HEK293T (cell line): ENCODE results near the gene WDR46.

Experiments
- CTCF ChIA-PET: fragments of 350-600 bp; formaldehyde crosslinking; extraction: SDS; loops from one replicate; lab custom pipeline; 2021; ENCODE audit warnings: antibody characterized with exemption, inconsistent platforms; lab: Yijun Ruan, JAX
- POLR2A ChIA-PET: fragments of 350-600 bp; formaldehyde crosslinking; extraction: SDS; loops from one replicate; lab custom pipeline; 2020; ENCODE audit warnings: antibody characterized with exemption, inconsistent platforms; lab: Yijun Ruan, JAX
- DNase-seq: peaks from one replicate; pipeline ENCODE4 v3.0.0; 2012; ENCODE audit warnings: mixed read lengths; ENCODE audit errors: extremely low spot score
- ARNT ChIP-seq: fragments of 450-650 bp; IDR thresholded peaks from 2 replicates; pipeline ENCODE4 v1.6.1; 2017; ENCODE audit warnings: mild to moderate bottlenecking
- BHLHE40 ChIP-seq: fragments of 450-650 bp; IDR thresholded peaks from 2 replicates; pipeline ENCODE4 v1.6.1; 2016; ENCODE audit warnings: mild to moderate bottlenecking, moderate library complexity, borderline replicate concordance
- CTBP1 ChIP-seq: fragments of 450-650 bp; IDR thresholded peaks from 2 replicates; pipeline ENCODE4 v1.6.1; 2016; ENCODE audit warnings: borderline replicate concordance
- ELF4 ChIP-seq: fragments of 450-650 bp; IDR thresholded peaks from 2 replicates; pipeline ENCODE4 v1.6.1; 2017; ENCODE audit warnings: antibody characterized with exemption
- FOXA1 ChIP-seq: fragments of 450-650 bp; IDR thresholded peaks from 2 replicates; pipeline ENCODE4 v1.6.1; 2016; ENCODE audit warnings: mild to moderate bottlenecking
- FOXK2 ChIP-seq: fragments of 450-650 bp; IDR thresholded peaks from 2 replicates; pipeline ENCODE4 v1.6.1; 2016; ENCODE audit warnings: mild to moderate bottlenecking
- FOXM1 ChIP-seq: fragments of 450-650 bp; IDR thresholded peaks from 2 replicates; pipeline ENCODE4 v1.6.1; 2017; ENCODE audit warnings: mild to moderate bottlenecking, borderline replicate concordance
- HDGF ChIP-seq: fragments of 450-650 bp; IDR thresholded peaks from 2 replicates; pipeline ENCODE4 v1.6.1; 2017; ENCODE audit warnings: antibody characterized with exemption, borderline replicate concordance
- L3MBTL2 ChIP-seq: fragments of 450-650 bp; conservative IDR thresholded peaks from 2 replicates; pipeline ENCODE4 v1.6.1; 2016; ENCODE audit warnings: mild to moderate bottlenecking
- LEF1 ChIP-seq: fragments of 450-650 bp; IDR thresholded peaks from 2 replicates; pipeline ENCODE4 v1.6.1; 2017; ENCODE audit warnings: mild to moderate bottlenecking, borderline replicate concordance
- NFRKB ChIP-seq: fragments of 450-650 bp; IDR thresholded peaks from 2 replicates; pipeline ENCODE4 v1.6.1; 2016; ENCODE audit warnings: mild to moderate bottlenecking, moderate library complexity
- PKNOX1 ChIP-seq: fragments of 450-650 bp; IDR thresholded peaks from 2 replicates; pipeline ENCODE4 v1.6.1; 2016
- SP1 ChIP-seq: fragments of 450-650 bp; IDR thresholded peaks from 2 replicates; pipeline ENCODE4 v1.6.1; 2017
- SUZ12 ChIP-seq: fragments of 450-650 bp; IDR thresholded peaks from 2 replicates; pipeline ENCODE4 v1.6.1; 2016; ENCODE audit warnings: mild to moderate bottlenecking
- TARDBP ChIP-seq: fragments of 450-650 bp; IDR thresholded peaks from 2 replicates; pipeline ENCODE4 v1.6.1; 2016
- ZNF384 ChIP-seq: fragments of 450-650 bp; IDR thresholded peaks from 2 replicates; pipeline ENCODE4 v1.6.1; 2016

The WDR46 gene

GRCh38 chr6:33301877-33302276 is 12.8 kb upstream of the WDR46 start:
- no peak for DNase-seq
- POLR2A ChIA-PET: interaction anchor here (0.8 to 1.8 kb wide), 5 partner anchors 11 to 30 kb away, joined by 3 to 12 read pairs (median 4); partner anchors contain the start of genes B3GALT4, PFDN6, RPS18 and TAPBP
- CTCF ChIA-PET: interaction anchor here (0.6 to 0.8 kb wide), 2 partner anchors 11 to 124 kb away, joined by 3 to 4 read pairs; no protein-coding TSS in a partner anchor
- TF ChIP-seq PKNOX1: no peak
- TF ChIP-seq FOXA1: no peak
- TF ChIP-seq FOXM1: no peak
- no peak for TF ChIP-seq BHLHE40
- no peak for TF ChIP-seq TARDBP
- TF ChIP-seq HDGF: no peak
- TF ChIP-seq FOXK2: no peak
- no peak for TF ChIP-seq SUZ12
- no peak for TF ChIP-seq ZNF384
- TF ChIP-seq L3MBTL2: no peak
- TF ChIP-seq SP1: no peak
- no peak for TF ChIP-seq LEF1
- no peak for TF ChIP-seq CTBP1
- no peak for TF ChIP-seq NFRKB
- TF ChIP-seq ELF4: no peak
- no peak for TF ChIP-seq ARNT

- DNase-seq: peak; percentile 86
These were observed 10.4 kb upstream of the WDR46 start for GRCh38 chr6:33299237-33299944.

GRCh38 chr6:33298773-33299236 is 9.8 kb upstream of the WDR46 start, which contains the start of gene RGL2:
Gene RGL2, minus strand, starts transcription at chr6:33298942. Its CDS starts 332 bp downstream, at chr6:33298610.
- ChIA-PET CTCF (interaction anchor here (0.7 to 1.2 kb wide), 7 partner anchors 10 to 179 kb away, joined by 3 to 16 read pairs (median 4); partner anchors contain the start of genes B3GALT4, PFDN6, RPS18 and VPS52), POLR2A (interaction anchor here (1.1 to 4.1 kb wide), 16 partner anchors 9 to 156 kb away, joined by 3 to 46 read pairs (median 8); partner anchors contain the start of genes B3GALT4, CUTA, PFDN6 and RPS18)
- TF ChIP-seq NFRKB: no peak
- no peak for TF ChIP-seq ARNT
- no peak for TF ChIP-seq TARDBP
- no peak for TF ChIP-seq SP1
- TF ChIP-seq FOXM1: no peak
- TF ChIP-seq LEF1: no peak
- no peak for TF ChIP-seq ZNF384
- peak; percentile 23 for DNase-seq

More at GRCh38 chr6:33299237-33299944, 10.4 kb upstream of the WDR46 start:
- CTCF ChIA-PET: interaction anchor here (0.5 to 1.2 kb wide), 16 partner anchors 9 to 179 kb away, joined by 3 to 16 read pairs (median 4); partner anchors contain the start of genes B3GALT4, PFDN6, RPS18 and VPS52
- POLR2A ChIA-PET: interaction anchor here (1.0 to 4.1 kb wide), 19 partner anchors 9 to 328 kb away, joined by 3 to 46 read pairs (median 7); partner anchors contain the start of genes B3GALT4, CUTA, PFDN6 and RING1
- TF ChIP-seq HDGF: no peak
- TF ChIP-seq ARNT: no peak
- TF ChIP-seq FOXA1: no peak
- TF ChIP-seq FOXM1: 0 out of 2 replicates have a peak, but pooled peaks have one; percentile 43
- TF ChIP-seq L3MBTL2: peak; percentile 11
- no peak for TF ChIP-seq NFRKB
- TF ChIP-seq LEF1: no peak
- TF ChIP-seq BHLHE40: no peak
- TF ChIP-seq SUZ12: no peak
- TF ChIP-seq ELF4: no peak; the same call in 1 of the 2 replicates
- peak; percentile 93 for TF ChIP-seq TARDBP
- TF ChIP-seq SP1: no peak
- TF ChIP-seq ZNF384: no peak
- TF ChIP-seq FOXK2: no peak
- TF ChIP-seq CTBP1: no peak
- 0 out of 2 replicates have a peak, but pooled peaks have one; percentile 47 for TF ChIP-seq PKNOX1

- ChIA-PET CTCF (interaction anchor here (0.9 to 1.2 kb wide), 2 partner anchors 10 to 178 kb away, joined by 3 read pairs; no protein-coding TSS in a partner anchor), POLR2A (interaction anchor here (1.6 to 4.1 kb wide), 5 partner anchors 9 to 100 kb away, joined by 4 to 44 read pairs (median 36); partner anchors contain the start of genes B3GALT4, PFDN6, RPS18 and VPS52)
- TF ChIP-seq BHLHE40 (no peak), FOXK2 (no peak)
- DNase-seq: no peak
These were observed 9.1 kb upstream of the WDR46 start for GRCh38 chr6:33297956-33298772.

GRCh38 chr6:33297406-33297955 is 8.4 kb upstream of the WDR46 start:
- TF ChIP-seq NFRKB (no peak), PKNOX1 (peak; percentile 50), ZNF384 (no peak)
- no peak for DNase-seq
- ChIA-PET POLR2A (interaction anchor here (0.6 to 4.1 kb wide), 5 partner anchors 8 to 26 kb away, joined by 3 to 44 read pairs (median 6); partner anchors contain the start of genes B3GALT4, PFDN6, RPS18 and VPS52), CTCF (interaction anchor here (0.9 kb wide), 1 partner anchor 9 kb away, joined by 3 read pairs; no protein-coding TSS in a partner anchor)
